ENCODE measurements around the gene UTF1.

The UTF1 gene

GRCh38 chr10:133196936-133197758 is 32.9 kb upstream of the UTF1 start:
- no peak for DNase-seq (ENCODE audit: low read depth)

DNA sequence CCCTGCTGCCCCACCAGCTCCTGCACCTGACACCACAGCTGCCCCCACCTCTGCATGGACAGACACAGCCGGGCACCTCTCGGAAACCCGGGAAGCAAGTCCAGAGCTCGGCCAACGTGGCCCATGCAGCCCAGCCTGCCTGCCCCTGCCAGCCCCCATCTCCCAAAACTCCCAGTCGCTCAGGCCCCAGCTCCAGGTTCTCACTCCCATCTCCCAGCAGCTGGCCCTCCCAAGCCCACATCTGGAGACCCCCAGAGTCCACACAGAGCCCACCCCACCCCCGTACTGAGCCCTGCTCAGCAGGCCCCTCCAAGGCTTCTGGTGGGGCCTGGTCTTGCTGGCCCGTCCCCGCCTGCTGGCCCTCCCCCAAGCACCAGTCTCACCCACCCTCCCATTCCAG is 32.2 kb upstream of the UTF1 start:
- DNase-seq (ENCODE audit: low read depth), result no peak

- no peak for DNase-seq (ENCODE audit: low read depth)
These were observed 31.8 kb upstream of the UTF1 start for GRCh38 chr10:133198206-133198605.

DNA sequence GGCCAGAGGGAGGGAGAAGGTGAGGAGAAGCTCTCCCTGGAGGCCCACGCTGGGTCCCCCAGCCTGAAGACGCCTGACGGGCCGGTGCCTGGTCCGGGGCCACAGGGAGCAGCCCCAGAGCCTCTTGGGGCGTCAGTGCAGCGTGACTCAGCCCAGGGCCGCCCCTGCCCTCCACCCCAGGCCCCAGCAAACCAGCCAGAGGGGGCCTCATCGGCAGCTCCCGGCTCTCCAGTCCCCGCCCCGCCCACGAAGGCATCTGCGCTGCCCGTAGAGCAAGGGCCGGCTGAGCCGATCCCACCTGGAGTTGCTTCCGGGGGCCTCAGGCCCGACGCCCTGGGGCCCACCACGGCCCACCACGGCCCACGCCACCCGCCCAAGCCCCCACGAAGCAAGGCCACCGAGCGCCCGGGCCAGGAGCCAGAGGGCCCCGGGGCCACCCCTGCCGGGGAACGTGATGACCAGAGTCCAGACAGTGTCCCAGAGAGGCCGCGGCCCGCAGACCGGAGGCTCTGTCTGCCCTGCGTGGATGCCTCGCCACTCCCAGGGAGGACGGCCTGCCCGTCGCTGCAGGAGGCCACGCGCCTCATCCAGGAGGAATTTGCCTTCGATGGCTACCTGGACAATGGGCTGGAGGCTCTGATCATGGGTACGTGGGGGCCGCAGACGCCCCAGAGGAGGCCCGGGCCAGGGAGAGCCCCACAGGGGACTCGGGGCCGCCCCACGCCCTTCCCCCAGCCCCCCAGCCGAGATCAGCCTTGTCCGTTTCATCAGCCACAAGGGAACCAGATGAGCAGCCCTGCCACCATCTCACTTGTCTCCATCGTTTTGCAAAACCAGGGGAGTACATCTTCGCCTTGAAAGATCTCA is 31.2 kb upstream of the UTF1 start:
- DNase-seq (ENCODE audit: low read depth), result no peak

GRCh38 chr10:133199488-133199885 is 30.5 kb upstream of the UTF1 start:
- no peak for DNase-seq (ENCODE audit: low read depth)

DNA sequence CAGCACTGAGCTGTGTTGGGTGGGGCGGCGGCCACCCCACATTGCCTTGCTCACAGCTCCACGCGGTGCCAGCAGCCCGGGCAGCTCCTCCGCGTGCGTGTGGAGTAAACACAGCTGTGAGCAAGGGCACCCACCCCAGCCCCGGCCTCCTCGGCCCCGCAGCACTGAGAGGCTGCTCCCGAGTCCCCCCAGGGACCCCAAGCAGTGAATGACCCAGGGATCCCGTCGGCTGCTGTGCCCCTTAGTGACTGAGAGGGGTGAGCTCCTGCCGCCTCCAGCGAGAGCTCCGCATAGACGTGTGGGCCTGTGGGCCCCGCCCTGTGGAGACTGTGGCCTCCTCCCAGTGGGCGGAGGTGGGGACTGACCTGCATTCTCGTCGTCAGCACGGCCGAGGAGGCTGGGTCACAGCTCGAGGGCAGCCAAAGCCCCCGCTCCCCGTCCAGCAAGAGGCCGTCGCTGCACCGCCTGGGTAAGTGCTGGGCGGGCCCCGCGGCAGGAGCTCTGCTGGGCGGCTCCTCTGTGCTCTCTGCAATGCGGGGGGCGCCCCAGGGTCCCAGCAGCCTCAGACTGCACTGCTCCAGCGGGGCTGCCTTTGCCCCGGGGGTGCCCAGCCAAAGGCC is 29.9 kb upstream of the UTF1 start:
- DNase-seq (ENCODE audit: low read depth), result no peak

GRCh38 chr10:133200621-133201031 is 29.4 kb upstream of the UTF1 start:
- DNase-seq (ENCODE audit: low read depth), result no peak

GRCh38 chr10:133201151-133201947 is 28.7 kb upstream of the UTF1 start:
- DNase-seq (ENCODE audit: low read depth), result no peak

- no peak for DNase-seq (ENCODE audit: low read depth)
These were observed 27.9 kb upstream of the UTF1 start for GRCh38 chr10:133201948-133202725.

- no peak for DNase-seq (ENCODE audit: low read depth)
These were observed 27.0 kb upstream of the UTF1 start for GRCh38 chr10:133202778-133203651.

DNA sequence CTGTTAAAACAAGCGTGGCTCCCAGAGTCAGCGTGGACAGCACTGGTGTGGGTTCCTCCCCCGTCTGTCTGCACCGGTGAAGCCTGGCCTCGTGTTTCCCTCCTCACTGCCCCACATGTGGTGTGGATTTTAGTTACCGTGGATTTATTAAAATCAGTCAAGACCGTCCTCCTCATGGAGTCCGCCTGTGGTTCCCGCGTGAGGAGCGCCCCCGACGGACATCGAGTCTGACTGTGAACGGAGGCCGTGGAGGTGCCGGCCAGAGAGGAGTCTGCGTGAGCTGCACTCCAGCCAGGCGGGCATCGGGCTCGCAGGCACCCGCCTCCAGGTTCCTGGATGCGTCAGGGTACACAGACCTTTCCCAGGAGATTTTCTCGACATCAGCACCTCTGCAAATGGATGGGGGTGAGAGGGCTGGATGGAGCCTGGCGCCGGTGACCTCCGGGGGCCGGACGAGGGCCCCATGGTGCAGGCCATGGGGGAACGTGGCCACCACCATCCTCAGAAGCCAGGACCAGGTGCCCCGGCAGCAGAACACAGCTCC is 26.3 kb upstream of the UTF1 start:
- no peak for DNase-seq (ENCODE audit: low read depth)

GRCh38 chr10:133204226-133205015 is 25.6 kb upstream of the UTF1 start:
- no peak for DNase-seq (ENCODE audit: low read depth)

GRCh38 chr10:133205146-133205545 is 24.9 kb upstream of the UTF1 start:
- no peak for DNase-seq (ENCODE audit: low read depth)

- DNase-seq (ENCODE audit: low read depth), result no peak
These were observed 23.5 kb upstream of the UTF1 start for GRCh38 chr10:133206356-133207040.

DNA sequence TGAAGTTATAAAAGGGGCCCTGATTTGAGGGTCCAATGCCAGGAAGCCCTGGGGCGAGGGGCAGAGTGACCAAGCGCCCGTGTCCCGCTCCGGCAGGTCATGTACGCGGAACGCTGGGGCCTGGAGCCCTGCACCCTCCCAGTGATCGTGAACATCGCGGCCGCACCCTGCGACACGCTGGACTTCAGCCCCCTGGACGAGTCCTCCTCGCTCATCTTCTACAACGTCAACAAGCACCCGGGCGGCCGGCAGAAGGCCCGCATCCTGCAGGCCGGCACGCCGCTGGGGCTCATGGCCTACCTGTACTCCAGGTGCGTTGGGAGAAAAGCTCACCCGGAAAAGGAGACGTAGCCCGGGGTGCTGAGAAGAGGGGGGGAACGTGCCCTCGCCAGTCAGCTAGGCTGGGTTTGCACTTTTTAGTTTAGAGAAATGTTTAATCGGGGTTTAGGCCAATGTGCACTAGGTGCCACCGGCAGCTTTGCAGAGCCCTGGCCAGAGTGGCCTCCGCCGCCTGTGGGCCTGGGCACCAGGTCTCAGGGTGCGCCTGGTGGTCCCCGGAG is 22.9 kb upstream of the UTF1 start:
- DNase-seq (ENCODE audit: low read depth), result no peak

- DNase-seq (ENCODE audit: low read depth), result no peak
These were observed 22.4 kb upstream of the UTF1 start for GRCh38 chr10:133207627-133208026.

- no peak for DNase-seq (ENCODE audit: low read depth)
These were observed 21.6 kb upstream of the UTF1 start for GRCh38 chr10:133208466-133208865.

GRCh38 chr10:133209117-133209516 is 20.9 kb upstream of the UTF1 start:
- no peak for DNase-seq (ENCODE audit: low read depth)
